NCI-H524 (cell line): ENCODE results near the gene PIEZO1.
A peak's percentile ranks its signal among the peaks of the same experiment; 100 is the strongest.
"Not testable (repeated sequence)": the region's sequence is repeated elsewhere in the genome, so short reads cannot be mapped to it uniquely, and the experiment has no call there.

Source experiments
- DNase-seq, 2 experiments: peaks; one replicate each; lab custom pipeline; 2025; lab: John Stamatoyannopoulos, UW

The PIEZO1 gene

GRCh38 chr16:88785106-88785924 lies at the start of gene PIEZO1:
PIEZO1 (minus strand) TSS chr16:88785220; CDS start chr16:88784964, 256 bp downstream.
- peak; percentile 53 to 74 for DNase-seq

- DNase-seq: no peak
Measured at GRCh38 chr16:88834670-88835069, 49.6 kb upstream of the PIEZO1 start.

GRCh38 chr16:88833086-88833485 lies 48.1 kb upstream of the PIEZO1 start:
- DNase-seq: no peak

- no peak for DNase-seq
Measured at GRCh38 chr16:88831838-88832237, 46.8 kb upstream of the PIEZO1 start.

GRCh38 chr16:88830783-88831182 lies 45.8 kb upstream of the PIEZO1 start:
- DNase-seq: no peak

GRCh38 chr16:88830258-88830657 lies 45.2 kb upstream of the PIEZO1 start:
- no peak for DNase-seq

GRCh38 chr16:88828711-88829110 lies 43.7 kb upstream of the PIEZO1 start:
- no peak for DNase-seq

- DNase-seq: no peak
Measured at GRCh38 chr16:88827727-88828126, 42.7 kb upstream of the PIEZO1 start.

GRCh38 chr16:88826070-88826840 lies 41.2 kb upstream of the PIEZO1 start:
- no peak for DNase-seq

- DNase-seq: no peak
Measured at GRCh38 chr16:88825146-88825545, 40.1 kb upstream of the PIEZO1 start.

GRCh38 chr16:88824256-88825077 lies 39.4 kb upstream of the PIEZO1 start:
- no peak for DNase-seq

- DNase-seq: not testable (repeated sequence)
Measured at GRCh38 chr16:88823646-88824045, 38.6 kb upstream of the PIEZO1 start.

GRCh38 chr16:88822281-88823040 lies 37.4 kb upstream of the PIEZO1 start:
- DNase-seq: no peak

- no peak for DNase-seq
Measured at GRCh38 chr16:88821168-88821850, 36.3 kb upstream of the PIEZO1 start.

- DNase-seq: no peak
Measured at GRCh38 chr16:88820385-88821025, 35.5 kb upstream of the PIEZO1 start.

GRCh38 chr16:88819126-88819525 lies 34.1 kb upstream of the PIEZO1 start:
- no peak for DNase-seq

GRCh38 chr16:88818575-88818874 lies 33.5 kb upstream of the PIEZO1 start:
- DNase-seq: no peak

- no peak for DNase-seq
Measured at GRCh38 chr16:88817785-88818574, 33.0 kb upstream of the PIEZO1 start.

- no peak for DNase-seq
Measured at GRCh38 chr16:88816736-88817535, 31.9 kb upstream of the PIEZO1 start.
